ENCODE measurements around the gene PRAMEF2.
A peak's percentile ranks its signal among the peaks of the same experiment; 100 is the strongest.
"Not testable (repeated sequence)": the region's sequence is repeated elsewhere in the genome, so short reads cannot be mapped to it uniquely, and the experiment has no call there.

Gene PRAMEF2, protein sequence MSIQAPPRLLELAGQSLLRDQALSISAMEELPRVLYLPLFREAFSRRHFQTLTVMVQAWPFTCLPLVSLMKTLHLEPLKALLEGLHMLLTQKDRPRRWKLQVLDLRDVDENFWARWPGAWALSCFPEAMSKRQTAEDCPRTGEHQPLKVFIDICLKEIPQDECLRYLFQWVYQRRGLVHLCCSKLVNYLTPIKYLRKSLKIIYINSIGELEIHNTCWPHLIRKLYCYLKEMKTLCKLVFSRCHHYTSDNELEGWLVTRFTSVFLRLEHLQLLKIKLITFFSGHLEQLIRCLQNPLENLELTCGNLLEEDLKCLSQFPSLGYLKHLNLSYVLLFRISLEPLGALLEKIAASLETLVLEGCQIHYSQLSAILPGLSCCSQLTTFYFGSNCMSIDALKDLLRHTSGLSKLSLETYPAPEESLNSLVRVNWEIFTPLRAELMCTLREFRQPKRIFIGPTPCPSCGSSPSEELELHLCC

GRCh38 chr1:12856786-12857185, at the start of gene PRAMEF2:
TSS of gene PRAMEF2 (plus strand) at chr1:12857086. CDS start at chr1:12859010, 1,924 bp downstream.
- not testable (repeated sequence) for DNase-seq (ENCODE audit: low spot score)

- no peak for DNase-seq (ENCODE audit: low spot score)
Observed at GRCh38 chr1:12809933-12810332, 47.0 kb upstream of the PRAMEF2 start.

DNA sequence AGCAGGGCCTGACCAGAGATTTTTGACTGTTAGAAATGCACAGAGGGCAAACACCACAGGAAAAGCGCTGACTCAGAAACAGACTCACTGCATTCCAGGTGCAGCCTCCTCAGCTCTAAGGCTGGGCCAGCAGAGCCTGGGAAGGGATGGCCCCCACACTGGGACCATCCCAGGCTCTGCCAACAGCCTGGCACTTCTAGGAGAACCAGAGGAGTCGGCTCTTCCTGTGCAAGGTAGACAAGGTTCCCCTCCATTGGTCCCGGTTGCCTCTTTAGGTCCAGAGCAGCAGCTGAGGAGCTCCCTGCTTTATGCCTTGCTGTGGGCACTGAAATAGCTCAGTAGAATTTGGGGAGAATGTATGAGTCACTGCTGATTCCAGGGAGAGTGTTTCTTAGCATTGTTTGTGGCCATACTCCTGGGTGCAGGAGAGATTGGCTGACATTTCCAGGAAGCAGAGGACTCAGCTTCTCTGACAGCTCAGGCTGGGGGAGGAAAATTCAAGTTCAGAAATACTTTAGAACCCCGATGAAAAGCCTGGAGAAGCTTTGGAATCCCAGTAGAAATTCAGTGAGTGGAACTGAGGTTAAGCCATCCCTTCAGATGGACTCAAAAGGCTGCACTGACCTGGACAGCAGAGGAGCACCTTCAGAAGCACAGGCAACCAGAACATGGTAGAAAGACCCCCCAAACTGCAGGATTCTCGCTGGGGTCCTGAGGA, 46.0 kb upstream of the PRAMEF2 start:
- DNase-seq (ENCODE audit: low spot score), result peak; percentile 57

- no peak for DNase-seq (ENCODE audit: low spot score)
Observed at GRCh38 chr1:12811409-12811784, 45.5 kb upstream of the PRAMEF2 start.

DNA sequence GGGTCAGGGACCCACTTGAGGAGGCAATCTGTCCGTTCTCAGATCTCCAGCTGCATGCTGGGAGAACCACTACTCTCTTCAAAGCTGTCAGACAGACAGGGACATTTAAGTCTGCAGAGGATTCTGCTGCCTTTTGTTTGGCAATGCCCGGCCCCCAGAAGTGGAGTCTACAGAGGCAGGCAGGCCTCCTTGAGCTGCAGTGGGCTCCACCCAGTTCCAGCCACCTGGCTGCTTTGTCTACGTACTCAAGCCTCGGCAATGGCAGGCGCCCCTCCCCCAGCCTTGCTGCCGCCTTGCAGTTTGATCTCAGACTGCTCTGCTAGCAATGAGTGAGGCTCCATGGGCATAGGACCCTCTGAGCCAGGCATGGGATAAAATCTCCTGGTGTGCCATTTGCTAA, 37.8 kb upstream of the PRAMEF2 start:
- DNase-seq (ENCODE audit: low spot score), result not testable (repeated sequence)

DNA sequence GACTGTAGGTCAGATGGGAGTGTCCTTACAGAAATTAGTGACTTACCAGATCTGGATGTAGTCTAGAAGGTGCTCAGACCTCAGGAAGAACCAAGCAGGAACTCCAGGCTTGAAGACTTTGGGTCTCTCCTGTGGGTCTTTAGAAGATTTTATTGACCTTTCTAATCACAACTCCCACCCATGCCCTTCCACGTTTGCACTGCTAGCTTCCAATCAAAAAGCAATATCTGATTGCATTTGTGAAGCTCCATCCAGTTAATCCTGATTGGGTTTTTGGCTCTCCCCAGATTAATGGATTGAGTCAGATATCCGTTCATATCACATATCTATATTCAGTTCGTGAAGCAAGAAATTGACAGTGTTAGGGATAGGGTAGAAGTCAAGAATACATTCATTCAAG, 25.6 kb upstream of the PRAMEF2 start, which contains the start of gene PRAMEF11:
Gene PRAMEF11, minus strand, starts transcription at position 101 of the 400 bp plus-strand sequence. CDS start 2,621 bp downstream, outside the sequence.
- DNase-seq (ENCODE audit: low spot score), result not testable (repeated sequence)

GRCh38 chr1:12833251-12833650, 23.6 kb upstream of the PRAMEF2 start:
- DNase-seq (ENCODE audit: low spot score), result not testable (repeated sequence)

DNA sequence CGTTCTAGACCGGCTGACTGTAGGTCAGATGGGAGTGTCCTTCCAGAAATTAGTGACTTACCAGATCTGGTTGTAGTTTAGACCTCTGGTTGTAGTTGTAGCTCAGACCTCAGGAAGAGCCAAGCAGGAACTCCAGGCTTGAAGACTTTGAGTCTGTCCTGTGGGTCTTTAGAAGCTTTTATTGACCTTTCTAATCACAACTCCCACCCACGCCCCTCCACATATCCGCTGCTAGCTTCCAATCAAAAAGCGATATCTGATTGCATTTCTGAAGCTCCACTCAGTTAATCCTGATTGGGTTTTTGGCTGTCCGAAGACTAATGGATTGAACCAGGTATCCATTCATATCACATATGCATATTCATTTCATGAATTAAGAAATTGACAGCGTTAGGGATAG, 8.3 kb upstream of the PRAMEF2 start, which contains the start of gene HNRNPCL1:
Gene HNRNPCL1, minus strand, starts transcription at position 101 of the 400 bp plus-strand sequence. CDS start 431 bp downstream, outside the sequence.
- DNase-seq (ENCODE audit: low spot score), result not testable (repeated sequence)

- peak; percentile 22 for DNase-seq (ENCODE audit: low spot score)
Observed at GRCh38 chr1:12851779-12852178, 5.1 kb upstream of the PRAMEF2 start.

DNA sequence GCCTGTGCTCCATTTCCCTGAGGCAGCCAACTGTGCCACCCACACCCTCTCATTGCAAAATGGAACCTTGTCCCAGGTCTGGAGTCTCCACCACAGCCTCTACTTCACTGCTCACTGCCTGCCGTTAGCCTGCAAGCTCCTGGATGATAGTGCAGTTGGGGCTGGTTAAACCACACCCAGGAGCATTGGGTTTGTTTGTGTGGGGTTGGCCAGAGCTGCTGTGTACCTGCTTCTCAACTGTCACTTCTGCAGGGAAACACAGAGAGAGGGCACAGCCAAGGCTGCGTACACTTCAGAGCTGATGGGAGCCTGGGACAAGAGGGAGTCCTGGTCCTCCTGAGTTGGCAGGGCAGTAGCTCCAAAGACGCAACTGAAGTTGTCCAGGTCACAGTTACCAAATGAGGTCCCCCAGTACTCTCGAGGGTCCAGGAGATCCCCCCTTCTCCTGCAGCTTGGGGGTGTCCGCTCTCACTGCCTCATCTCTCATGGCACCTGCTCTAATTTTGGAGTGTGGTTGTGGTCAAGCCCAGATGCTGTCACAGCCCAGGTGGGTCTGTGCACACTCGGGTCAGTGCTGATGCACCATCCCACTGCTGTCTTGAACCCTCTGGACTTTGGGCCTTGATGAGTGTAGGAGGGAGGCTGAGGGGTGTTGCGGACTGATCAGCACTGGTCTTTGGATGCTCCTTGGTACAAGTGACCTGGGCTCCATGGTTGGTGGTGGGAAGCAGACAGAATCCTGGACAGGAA, 6.4 kb downstream of the PRAMEF2 start:
- DNase-seq (ENCODE audit: low spot score), result not testable (repeated sequence)

- not testable (repeated sequence) for DNase-seq (ENCODE audit: low spot score)
Observed at GRCh38 chr1:12878453-12878852, 21.6 kb downstream of the PRAMEF2 start.

- DNase-seq (ENCODE audit: low spot score), result not testable (repeated sequence)
Observed at GRCh38 chr1:12886101-12886500, 29.2 kb downstream of the PRAMEF2 start, which contains the start of gene PRAMEF4. TSS of gene PRAMEF4 (minus strand) at chr1:12886201. CDS start at chr1:12883394, 2,807 bp downstream.

- DNase-seq (ENCODE audit: low spot score), result not testable (repeated sequence)
Observed at GRCh38 chr1:12898170-12898569, 41.3 kb downstream of the PRAMEF2 start, which contains the start of gene PRAMEF10. TSS of gene PRAMEF10 (minus strand) at chr1:12898270. CDS start at chr1:12895847, 2,423 bp downstream.

GRCh38 chr1:12899186-12899585, 42.3 kb downstream of the PRAMEF2 start:
- not testable (repeated sequence) for DNase-seq (ENCODE audit: low spot score)

GRCh38 chr1:12903793-12904572, 47.1 kb downstream of the PRAMEF2 start:
- not testable (repeated sequence) for DNase-seq (ENCODE audit: low spot score)
